MV-4-11 (cell line): ENCODE results near the gene RAPGEF4.

Experiments used
- DNase-seq: peaks from one replicate; lab custom pipeline; 2025; lab: John Stamatoyannopoulos, UW

RAPGEF4 gene

GRCh38 chr2:172997031-172997430, 261.4 kb downstream of the RAPGEF4 start:
- DNase-seq = no peak

DNA sequence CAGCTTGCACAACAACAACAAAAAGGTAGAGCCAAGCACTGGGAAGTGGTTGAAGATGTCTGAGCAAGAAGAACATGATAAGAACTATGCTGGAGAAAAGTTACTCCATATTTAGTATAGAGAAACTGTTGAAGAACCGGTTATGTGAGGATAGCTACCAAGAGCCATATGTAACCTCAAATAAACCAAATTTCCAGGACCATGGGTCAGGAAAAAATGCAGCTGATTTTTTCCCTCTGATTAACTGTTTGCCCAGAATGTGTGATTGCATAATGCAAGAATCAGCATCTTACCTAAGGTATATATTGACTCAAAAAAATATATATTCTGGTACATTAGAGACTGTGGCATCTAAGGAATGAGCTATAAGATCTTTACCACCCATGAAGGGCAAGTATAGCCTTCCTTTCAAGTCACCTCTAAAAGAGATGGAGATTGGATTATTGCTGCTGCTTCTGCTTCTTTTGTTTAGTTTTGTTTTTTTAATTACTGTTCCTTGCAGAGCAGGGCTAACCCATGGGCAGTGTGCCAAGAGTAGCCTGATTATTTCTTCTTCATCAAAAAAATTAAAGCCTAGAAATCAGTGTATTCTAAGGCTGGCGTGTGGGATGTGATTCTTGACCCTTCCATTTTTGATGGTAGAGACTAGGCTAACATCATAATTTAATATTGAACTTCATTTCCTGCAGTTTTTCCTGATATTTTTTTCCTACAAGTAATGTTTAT, 263.1 kb downstream of the RAPGEF4 start:
- DNase-seq = no peak

DNA sequence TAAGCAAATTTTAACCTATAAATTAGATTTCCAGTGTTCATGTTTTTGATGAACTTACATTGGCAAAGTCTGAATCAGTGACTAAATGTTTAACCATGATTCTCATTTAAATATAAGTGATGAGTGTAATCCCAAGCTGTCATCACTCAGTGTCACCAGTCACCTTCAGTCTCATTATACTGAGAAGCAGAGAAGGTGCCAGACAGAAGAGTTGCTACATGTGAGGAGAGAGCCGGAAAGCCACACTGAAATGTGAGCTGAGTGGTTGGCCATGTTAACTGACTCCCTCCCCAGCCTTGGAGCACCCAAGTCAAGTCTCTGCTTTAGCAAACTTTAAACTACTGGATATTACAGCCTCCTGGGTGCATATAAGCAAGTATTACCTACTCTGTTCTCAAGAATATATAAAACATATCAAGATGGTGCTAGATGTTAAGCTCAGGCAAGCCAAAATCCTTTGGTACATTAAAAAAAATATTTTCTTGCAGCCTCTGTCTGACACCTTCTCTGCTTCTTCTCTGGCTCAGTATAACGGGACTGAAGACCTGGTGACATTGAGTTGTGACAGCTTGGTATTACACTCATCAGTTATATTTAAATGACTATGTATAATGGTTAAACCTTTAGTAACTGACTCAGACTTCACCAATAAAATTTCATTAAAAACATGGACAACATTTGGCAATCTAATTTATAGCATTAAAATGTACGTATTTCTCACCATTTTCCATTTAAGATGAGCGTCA, 264.2 kb downstream of the RAPGEF4 start:
- no peak for DNase-seq

DNA sequence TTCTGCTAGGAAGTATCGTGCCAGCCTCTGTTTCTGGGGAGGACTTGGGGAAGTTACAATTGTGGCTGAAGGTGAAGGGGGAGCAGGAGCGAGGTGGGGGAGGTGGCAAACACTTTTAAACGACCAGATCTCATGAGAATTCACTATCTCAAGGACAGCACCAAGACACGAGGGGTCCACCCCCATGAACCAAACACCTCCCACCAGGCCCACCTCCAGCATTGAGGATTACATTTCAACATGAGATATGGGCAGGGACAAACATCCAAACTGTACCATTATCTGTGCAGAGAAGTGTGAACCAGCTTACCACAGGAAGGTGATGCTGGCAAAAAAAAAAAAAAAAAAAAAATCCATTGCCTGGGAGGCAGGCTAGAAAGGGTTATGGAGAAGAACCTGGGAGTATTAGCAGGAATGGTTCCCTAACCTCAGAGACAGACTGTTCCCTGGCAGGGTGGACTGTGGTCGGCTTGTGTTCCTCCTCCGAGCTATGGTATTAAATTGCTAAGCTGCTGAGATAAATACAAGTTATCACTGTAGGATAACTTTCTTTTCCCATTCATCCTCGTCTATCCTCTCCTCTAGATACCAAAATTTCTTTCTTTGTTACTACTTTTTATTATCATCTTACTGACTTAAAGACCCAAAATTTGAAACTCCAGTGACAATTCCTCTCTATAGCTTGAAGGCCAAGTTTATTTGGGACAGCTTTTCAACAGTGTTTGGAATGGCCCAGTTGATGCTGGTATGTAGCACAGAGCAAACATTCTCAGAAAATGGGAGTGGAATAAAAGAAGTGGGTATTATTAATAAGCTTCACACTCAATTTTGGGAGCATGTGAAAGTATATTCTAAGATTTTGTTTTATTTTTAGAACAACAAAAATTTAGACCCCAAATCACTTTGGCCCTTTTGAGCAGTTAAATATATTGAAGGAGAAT, 266.3 kb downstream of the RAPGEF4 start:
- no peak for DNase-seq

DNA sequence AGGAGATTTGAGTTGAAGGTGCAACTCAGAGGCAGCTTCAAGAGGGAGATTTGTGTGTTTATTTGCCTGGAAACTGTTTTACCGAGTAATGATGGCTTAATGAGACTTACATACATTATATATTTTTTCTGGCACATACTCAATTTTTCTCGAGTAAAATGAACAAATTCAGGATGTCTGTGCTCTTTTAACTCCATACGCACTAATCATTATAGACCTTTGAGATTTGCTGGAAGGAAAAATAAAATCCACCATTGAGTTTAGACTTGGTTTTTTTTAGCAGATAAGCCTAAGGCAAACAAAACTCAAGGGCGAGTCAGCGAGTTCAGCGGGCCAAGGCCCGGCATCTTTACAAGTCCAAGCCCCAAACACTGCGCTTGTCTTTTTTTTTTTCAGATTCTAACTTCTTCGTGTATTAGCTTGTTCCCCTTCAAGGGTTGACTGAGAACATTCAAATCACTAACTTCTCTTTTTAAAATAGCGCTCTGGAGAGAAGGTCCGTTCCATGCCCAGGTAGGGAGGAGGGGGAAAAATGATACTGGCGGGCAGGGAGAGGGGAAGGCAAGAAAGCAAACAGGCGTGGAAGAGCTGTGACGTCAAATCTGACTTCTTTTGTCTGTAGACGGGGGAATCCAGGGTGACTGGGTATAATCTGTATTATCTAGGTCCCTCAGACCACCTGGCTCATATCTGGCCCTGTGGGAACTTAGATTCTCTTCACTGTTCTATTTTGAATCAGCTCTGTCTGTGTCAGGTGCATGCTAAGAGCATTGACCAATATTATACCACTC, 267.3 kb downstream of the RAPGEF4 start:
- no peak for DNase-seq

DNA sequence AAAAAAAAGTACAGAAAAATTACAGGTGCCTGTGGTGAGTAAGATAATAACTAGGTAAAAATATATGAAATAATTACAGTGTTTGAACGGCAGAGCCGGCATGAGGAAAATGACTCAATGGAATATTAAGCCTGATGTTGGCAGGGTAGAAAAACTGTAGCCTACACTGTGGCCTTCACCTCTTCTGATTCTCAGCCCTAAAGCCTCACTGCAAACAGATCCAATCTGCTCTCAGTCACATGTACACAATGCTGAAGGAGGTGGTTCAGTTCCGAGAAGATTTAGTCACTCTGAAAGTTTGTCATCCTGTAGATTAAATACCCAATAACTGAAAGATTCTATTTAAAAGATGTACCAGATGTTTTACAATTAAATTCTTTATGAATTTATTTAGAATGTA, 273.1 kb downstream of the RAPGEF4 start:
- DNase-seq = no peak

- no peak for DNase-seq
These were observed 274.6 kb downstream of the RAPGEF4 start for GRCh38 chr2:173010233-173010632.

- DNase-seq = no peak
These were observed 280.8 kb downstream of the RAPGEF4 start for GRCh38 chr2:173016451-173016850.

- no peak for DNase-seq
These were observed 282.2 kb downstream of the RAPGEF4 start for GRCh38 chr2:173017646-173018420.

DNA sequence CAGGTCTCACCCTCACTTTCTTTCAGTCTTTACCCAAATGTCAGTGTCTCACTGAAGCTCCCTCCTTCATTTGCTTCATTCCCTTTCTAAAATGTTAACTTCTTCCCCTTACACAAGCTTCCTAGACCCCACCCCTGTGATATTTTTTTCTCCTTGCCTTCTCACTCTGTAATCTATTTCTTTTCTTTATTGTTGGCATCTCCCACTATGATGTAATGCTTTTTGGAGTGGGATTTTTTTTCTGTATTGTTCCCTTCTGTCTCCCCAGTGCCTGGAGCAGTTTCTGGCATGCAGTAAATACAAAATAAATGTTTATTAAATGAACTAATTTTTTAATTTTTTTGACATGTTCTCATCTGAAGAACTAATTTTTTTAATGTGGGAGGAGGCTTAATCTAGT, 284.1 kb downstream of the RAPGEF4 start:
- no peak for DNase-seq

GRCh38 chr2:173021939-173022371, 286.3 kb downstream of the RAPGEF4 start:
- DNase-seq = peak; percentile 25

GRCh38 chr2:173023718-173024117, 288.1 kb downstream of the RAPGEF4 start:
- no peak for DNase-seq

DNA sequence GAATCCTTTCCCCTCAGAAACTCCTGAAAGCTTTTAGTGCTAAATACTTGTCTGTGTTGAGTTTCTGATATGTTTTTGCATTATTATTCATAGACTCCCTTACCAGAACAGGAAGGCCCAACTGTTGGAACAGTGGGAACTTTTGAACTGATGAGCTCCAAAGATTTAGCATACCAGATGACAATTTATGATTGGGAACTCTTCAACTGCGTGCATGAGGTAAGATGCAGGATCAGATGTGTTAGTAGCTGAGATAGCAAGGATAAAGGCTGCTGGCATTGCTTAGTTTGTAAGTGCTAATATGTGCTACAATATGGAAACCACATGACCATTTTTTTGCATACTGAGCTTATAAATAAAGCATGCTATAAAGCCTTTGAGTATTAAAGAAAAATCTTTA, 290.8 kb downstream of the RAPGEF4 start:
- no peak for DNase-seq

DNA sequence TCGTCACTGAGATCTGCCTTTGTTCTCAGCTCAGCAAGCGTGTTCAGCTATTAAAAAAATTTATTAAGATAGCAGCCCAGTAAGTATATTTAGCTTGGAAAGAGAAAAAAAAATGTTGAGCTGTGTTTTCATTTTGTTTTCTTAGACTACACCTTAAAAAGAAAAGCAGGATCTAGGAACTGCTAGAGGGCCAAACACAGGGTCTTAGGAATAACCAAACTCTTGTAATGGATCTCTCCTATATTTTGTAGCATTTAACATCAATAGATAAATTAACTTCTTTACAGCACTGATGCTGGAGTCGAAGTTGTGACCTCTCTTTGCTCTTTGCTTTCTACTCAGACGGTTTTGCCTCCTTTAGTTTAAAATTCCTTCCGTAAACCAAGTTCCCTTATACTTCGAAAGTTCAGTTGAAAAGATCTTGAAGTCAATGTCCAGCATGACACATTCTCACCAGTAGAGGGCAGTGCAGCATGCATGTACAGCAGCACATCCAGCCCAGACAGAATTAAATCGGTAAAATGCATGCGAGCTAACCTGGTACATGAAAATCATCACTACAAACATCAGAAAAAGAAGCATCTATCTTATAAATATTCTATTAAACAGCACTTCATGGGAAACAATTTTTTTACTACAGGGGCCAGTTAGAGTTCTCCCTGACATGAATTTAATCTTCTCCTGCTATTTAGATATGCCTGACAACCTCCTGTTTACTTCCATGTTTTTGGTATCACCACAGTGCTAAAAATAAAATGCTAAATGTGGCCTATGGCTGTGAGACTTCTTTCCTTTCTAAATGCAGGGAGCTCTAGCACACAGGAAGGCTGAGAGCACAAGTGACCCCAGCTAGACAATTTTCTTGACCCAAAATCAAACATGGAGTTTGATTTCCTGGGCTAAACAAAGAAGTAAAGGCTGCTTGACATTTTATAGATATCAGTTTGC, 291.8 kb downstream of the RAPGEF4 start:
- peak; percentile 87 for DNase-seq

DNA sequence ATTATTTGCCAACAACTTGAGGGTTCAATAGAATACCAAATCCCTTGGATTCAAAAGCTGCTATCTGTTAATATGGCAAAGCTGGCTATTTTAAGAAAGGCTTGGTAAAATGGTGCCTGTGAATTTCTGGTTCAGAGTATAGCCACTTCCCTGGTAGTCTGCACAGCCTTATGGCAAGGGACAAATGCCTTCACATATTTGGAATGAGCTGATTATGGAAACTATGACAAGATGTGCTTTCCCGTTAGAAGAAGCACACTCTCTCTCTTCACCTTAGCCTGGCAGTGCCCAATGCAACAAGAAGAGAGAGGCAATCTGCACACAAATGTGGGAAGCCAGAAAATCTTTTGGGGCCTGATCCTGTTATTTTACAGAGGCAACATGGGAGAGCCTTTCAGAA, 292.5 kb downstream of the RAPGEF4 start:
- no peak for DNase-seq

- DNase-seq = no peak
These were observed 293.0 kb downstream of the RAPGEF4 start for GRCh38 chr2:173028671-173029070.

GRCh38 chr2:173030561-173031490, 295.2 kb downstream of the RAPGEF4 start:
- no peak for DNase-seq

DNA sequence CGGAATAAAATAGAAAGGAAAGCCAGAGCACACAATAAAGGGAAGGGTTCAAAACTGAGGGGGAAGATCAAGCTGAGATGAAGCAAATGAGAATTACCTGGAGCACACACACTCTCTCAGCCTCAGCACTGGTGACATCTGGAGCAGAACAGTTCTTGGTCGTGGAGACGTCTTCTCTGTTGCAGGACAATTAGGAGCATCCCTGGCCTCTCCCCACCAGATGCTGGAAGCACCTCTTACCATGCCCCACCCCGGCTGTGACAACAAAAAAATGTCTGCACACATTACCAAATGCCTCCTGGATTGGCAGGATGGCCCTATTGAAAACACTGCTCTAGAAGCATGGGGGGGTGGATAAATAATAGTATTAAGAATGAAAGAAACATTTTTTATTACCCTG, 296.4 kb downstream of the RAPGEF4 start:
- DNase-seq = no peak

DNA sequence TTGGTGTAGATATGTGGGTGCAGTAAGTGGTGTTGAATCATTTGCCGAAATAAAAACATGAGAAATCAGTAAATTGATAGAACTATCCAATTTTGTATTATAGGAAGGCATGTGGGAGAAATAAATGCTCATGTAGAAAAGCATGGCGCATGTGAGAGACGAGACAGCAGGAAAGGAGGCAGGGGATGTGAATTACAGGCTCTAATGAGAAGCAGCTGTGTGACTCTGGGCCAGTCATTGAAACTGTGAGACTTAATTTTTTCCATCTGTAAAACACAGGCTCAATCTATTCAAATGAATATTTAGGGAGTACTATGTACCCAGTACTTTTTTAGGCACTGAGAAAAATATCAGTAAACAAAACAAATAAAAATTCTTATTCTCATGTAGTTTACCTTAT, 297.4 kb downstream of the RAPGEF4 start:
- DNase-seq = no peak
